Heart right ventricle (tissue), 16 donors: Measurements from ENCODE around the gene MTCP1. TPM values are rescaled to one million over a fixed set of nuclear protein-coding genes. Genes with fewer than 3 reads are reported as not detected.

Experiments
- ATAC-seq, 8 donors: fragments of 200-7000 bp; cut with Tn5 transposase; one replicate each; pipeline ENCODE4 v1.9.1; 2020; ENCODE audit warnings: mild to moderate bottlenecking in 8 of 8, moderate library complexity in 8 of 8, moderate number of reproducible peaks in 1 of 8
- DNase-seq, 2 donors: peaks; one replicate each; pipeline ENCODE4 v3.0.0-alpha.2; 2020
- H3K27ac ChIP-seq, 10 donors: fragments of 200-600 bp; sonication (generic) in 2 of 10; one replicate each; pipeline versions ENCODE4 v1.5.0 to v1.8.0; 2020 to 2022; ENCODE audit warnings: mild to moderate bottlenecking in 3 of 10
- H3K27me3 ChIP-seq, 7 donors: fragments of 200-600 bp; one replicate each; pipeline ENCODE4 v1.8.0; 2021 to 2022; ENCODE audit warnings: mild to moderate bottlenecking in 2 of 7
- H3K36me3 ChIP-seq, 9 donors: fragments of 200-600 bp; sonication (generic) in 1 of 9; one replicate each; pipeline versions ENCODE4 v1.5.0 to v1.8.0; 2020 to 2022; ENCODE audit warnings: mild to moderate bottlenecking in 2 of 9
- H3K4me1 ChIP-seq, 9 donors: fragments of 200-600 bp; sonication (generic) in 1 of 9; one replicate each; pipeline versions ENCODE4 v1.5.0 to v1.8.0; 2020 to 2022; ENCODE audit warnings: mild to moderate bottlenecking in 4 of 9
- H3K4me3 ChIP-seq, 10 donors: fragments of 200-600 bp; sonication (generic) in 2 of 10; one replicate each; pipeline versions ENCODE4 v1.5.0 to v1.8.0; 2020 to 2022; ENCODE audit warnings: mild to moderate bottlenecking in 7 of 10, moderate library complexity in 2 of 10
- H3K9me3 ChIP-seq, 11 donors: fragments of 200-600 bp in 10 of 11; sonication (generic) in 2 of 11; one replicate each; pipeline versions ENCODE4 v1.5.0 to v1.8.0; 2013 to 2022; ENCODE audit warnings: mild to moderate bottlenecking in 2 of 11, control low read depth in 1 of 11, moderate library complexity in 1 of 11
- WGBS, 2 donors: extraction: QIAGEN DNeasy Blood & Tissue Kit; methylation state at CpG; one replicate each; pipeline ENCODE4 v1.1.7; 2013; ENCODE audit warnings: inconsistent platforms in 1 of 2; 5-methylcytosine and 5-hydroxymethylcytosine counted together
- intact Hi-C, 10 donors: fragments of 100-400 bp; cut with DNase I; formaldehyde crosslinking; loops; one replicate each; pipeline versions ENCODE4 v1.11.1 to v1.14.2; 2022
- long read RNA-seq, 3 donors: library from polyadenylated mRNA; unstranded; transcript quantifications; one replicate each; pipeline ENCODE4 v2.0.0, GENCODE V29; 2020 to 2021
- polyA plus RNA-seq, 2 donors: library from polyadenylated mRNA; stranded (reverse); fragments of 200-250 nt; gene quantifications; one replicate each; pipeline ENCODE4 v1.2.3, GENCODE V29; 2013
- total RNA-seq, 10 donors: library from RNA; stranded (reverse); fragmentation: NEBNext Ultra II Directional in 3 of 10; extraction: Animal tissue kit (Norgen Biotek cat#: 25700) in 3 of 10; gene quantifications; one replicate each; pipeline versions ENCODE4 v1.2.1 to v1.2.4, GENCODE V29; 2021 to 2023
- TF ChIP-seq, protein P1 (sequence below), 9 donors: fragments of 200-600 bp; sonication (generic) in 2 of 9; IDR thresholded peaks; one replicate each; pipeline versions ENCODE4 v1.5.0 to v1.8.0; 2021 to 2022; ENCODE audit warnings: antibody characterized with exemption in 9 of 9, mild to moderate bottlenecking in 5 of 9, moderate library complexity in 1 of 9
- donor health status: Arrhythmogenic right ventricular cardiomyopathy.
- donor health status: ischemic (EF 13 %, LVEDD 7.1; RV severe dilation, severe dysfunction).
- donor health status: healthy with polysubstance abuse.
- donor health status: DM: no; HTN: yes; CAD: no.
- donor health status: DM: no; HTN: no; CAD: no.
- donor health status: ischemic (EF 25% LVEDD 6.9; RV normal size, moderate dysfunction).
- donor health status: ischemic (EF 25% LVEDD 5.7; RV mildly dilated, moderate dysfunction).
- donor health status: healthy.
- donor health status: DM: yes; HTN: yes; CAD: no.
- donor health status: Ischemic cardiomyopathy.
- donor health status: ischemic (EF 35%, LVEDD 5.7; RV mildly dilated, moderate dysfunction).
- donor health status: nonischemic (EF 11% LVEDD 7.7; RV severe dilation, severe dysfunction).
- donor health status: DM: yes; HTN: yes; CAD: no.
- donor health status: PGD.
- donor health status: ischemic (EF 29% LVEDD 5.4; RV normal size, mild dysfunction).
- donor health status: nonischemic (EF 23%, LVEDD 6.1; RV moderate dilation, normal function).

Gene MTCP1, protein sequence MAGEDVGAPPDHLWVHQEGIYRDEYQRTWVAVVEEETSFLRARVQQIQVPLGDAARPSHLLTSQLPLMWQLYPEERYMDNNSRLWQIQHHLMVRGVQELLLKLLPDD
- 10 to 100 TPM; 32.3 to 53.5 (median 48.8) TPM for total RNA-seq
- 100 to 1,000 TPM in 1 of 2 donors, 10 to 100 TPM in 1; 21.2 to 384 TPM for polyA plus RNA-seq
- long read RNA-seq, donor 1, partial matches to known transcripts, result 0 of 3 reads
- long read RNA-seq, donor 1, other reads (novel, unspliced or antisense), result 3 of 3 reads
- long read RNA-seq, donor 2, partial matches to known transcripts, result 1 of 5 reads
- long read RNA-seq, donor 2, other reads (novel, unspliced or antisense), result 4 of 5 reads
- long read RNA-seq, donor 3, result 0 reads

DNA sequence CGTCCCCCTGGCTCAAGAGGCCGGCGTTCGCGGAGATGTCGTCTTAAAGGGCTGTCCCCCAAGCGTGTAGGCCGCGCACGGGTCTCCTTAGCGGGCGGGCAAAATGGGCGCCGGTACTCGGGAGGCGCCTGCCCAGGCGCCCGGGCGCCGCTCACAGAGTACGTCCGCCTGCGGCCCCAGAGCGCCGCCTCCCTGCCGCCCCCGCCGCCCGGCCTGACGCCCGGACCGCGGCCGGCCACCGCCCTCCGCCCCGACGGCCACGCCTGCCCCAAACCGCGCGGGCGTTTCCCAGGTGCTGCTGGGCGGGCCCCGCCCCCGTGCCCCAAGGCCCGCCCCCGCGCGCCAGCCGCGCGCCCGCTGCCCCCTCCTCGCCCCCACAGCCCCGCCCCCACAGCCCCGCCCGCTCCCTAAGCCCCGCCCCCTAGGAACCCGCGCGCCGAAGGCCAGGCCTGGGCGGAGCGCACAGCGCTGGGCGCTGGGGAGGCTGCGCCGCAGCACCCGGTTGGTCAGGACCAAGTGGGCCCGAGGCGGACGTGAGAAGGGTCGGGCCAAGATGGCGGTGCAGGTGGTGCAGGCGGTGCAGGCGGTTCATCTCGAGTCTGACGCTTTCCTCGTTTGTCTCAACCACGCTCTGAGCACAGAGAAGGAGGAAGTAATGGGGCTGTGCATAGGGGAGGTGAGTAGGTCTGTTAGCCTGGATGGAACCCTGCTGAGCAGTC, at the start of gene MTCP1, which contains the start of the genes BRCC3 and CMC4:
Gene MTCP1, minus strand, starts transcription at position 162 of the 719 bp plus-strand sequence. CDS start 5,126 bp downstream, outside the sequence.
Gene BRCC3, plus strand, starts transcription at position 534 of the 719 bp plus-strand sequence. Its CDS starts 20 bp downstream, at position 554.
Gene CMC4, minus strand, starts transcription at position 162 of the 719 bp plus-strand sequence. CDS start 7,113 bp downstream, outside the sequence.
- Histone ChIP-seq H3K4me3 (peak within 1 kb of the TSS; percentile 47 to 79 (median 68)), H3K27ac (peak within 1 kb of the TSS; percentile 78 to 93 (median 90)), H3K4me1 (peaks cover 0 to 35% (median 13%) of the 10 kb centered on the region in 9 donors), H3K36me3 (peaks cover 0 to 26% (median 0%) of the 10 kb centered on the region in 9 donors), H3K9me3 (no peaks in the 10 kb centered on the region), H3K27me3 (no peaks in the 10 kb centered on the region)
- WGBS, 2 donors, result 0 to 1% methylated on average over 23 to 49 of the region's 81 CpGs
- ATAC-seq, result peak; percentile 93 to 98 (median 96)
- TF ChIP-seq, protein P1, sequence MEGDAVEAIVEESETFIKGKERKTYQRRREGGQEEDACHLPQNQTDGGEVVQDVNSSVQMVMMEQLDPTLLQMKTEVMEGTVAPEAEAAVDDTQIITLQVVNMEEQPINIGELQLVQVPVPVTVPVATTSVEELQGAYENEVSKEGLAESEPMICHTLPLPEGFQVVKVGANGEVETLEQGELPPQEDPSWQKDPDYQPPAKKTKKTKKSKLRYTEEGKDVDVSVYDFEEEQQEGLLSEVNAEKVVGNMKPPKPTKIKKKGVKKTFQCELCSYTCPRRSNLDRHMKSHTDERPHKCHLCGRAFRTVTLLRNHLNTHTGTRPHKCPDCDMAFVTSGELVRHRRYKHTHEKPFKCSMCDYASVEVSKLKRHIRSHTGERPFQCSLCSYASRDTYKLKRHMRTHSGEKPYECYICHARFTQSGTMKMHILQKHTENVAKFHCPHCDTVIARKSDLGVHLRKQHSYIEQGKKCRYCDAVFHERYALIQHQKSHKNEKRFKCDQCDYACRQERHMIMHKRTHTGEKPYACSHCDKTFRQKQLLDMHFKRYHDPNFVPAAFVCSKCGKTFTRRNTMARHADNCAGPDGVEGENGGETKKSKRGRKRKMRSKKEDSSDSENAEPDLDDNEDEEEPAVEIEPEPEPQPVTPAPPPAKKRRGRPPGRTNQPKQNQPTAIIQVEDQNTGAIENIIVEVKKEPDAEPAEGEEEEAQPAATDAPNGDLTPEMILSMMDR (IDR thresholded peaks at IDR 0.05), result no peak
- peak; percentile 70 to 84 for DNase-seq
- intact Hi-C loops, result loop anchor here in 2 of 10 donors (5.0 to 10.0 kb wide), 2 partner anchors 44 to 144 kb away; partner anchors contain the start of genes FUNDC2 (in 1 of the 2) and VBP1 (in 1 of the 2)

DNA sequence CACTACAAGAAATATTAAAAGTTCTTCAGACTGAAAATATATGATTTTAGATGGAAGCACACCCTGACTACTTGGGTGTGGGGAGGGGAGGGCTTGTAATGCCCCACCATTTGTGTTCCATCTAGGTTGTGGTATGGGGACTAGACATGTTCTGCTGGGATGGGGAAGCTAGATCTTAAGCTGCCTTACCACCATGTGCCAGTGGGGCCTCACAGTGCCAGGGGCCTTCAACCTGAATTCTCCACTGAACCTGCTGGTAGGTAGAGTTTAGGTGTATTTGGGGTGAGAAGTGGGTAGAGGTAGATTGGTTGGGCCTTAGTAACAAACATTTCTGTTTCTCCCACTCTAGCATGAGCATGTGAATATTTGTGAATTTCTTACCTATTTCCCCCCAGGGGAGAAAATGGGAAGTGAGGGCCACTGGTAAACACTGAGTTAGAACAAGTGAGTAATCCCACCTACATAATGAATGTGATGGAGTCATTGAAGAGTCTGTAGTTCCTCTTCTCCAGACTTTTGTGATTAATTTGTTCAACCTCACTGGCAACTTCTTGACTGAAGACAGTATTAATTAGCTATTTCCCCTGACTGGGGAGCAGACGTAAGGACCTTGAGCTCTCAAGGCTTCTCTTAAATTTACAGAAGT, 44.4 kb upstream of the MTCP1 start:
- DNase-seq (no peak), ATAC-seq (no peak)
- intact Hi-C loops, result no loop called here
- WGBS, 2 donors, result 89 to 100% methylated on average over 1 of the region's 1 CpG
- Histone ChIP-seq H3K27me3 (no peaks in the 10 kb centered on the region), H3K36me3 (peaks cover 0 to 32% (median 0%) of the 10 kb centered on the region in 9 donors), H3K9me3 (no peaks in the 10 kb centered on the region), H3K4me3 (no peak overlapping the region), H3K27ac (no peak overlapping the region), H3K4me1 (no peaks in the 10 kb centered on the region)
- TF ChIP-seq, protein P1 (IDR thresholded peaks at IDR 0.05), result no peak

DNA sequence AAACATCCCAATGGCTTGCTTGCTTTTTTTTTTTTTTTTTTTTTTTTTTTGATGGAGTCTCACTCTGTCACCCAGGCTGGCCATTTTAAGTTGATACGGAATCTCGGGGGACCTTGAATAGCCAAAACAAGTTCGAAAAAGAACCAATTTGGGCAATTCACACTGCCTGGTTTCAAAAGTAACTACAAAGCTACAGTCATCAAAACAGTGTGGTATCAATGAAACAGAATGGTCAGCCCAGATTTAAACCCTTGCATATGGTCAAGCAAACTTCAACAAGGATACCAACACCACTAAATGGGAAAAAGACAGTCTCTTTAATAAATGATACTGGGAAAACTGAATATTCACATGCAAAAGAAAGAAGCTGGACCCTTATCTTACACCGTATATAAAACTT, 42.2 kb upstream of the MTCP1 start:
- intact Hi-C loops, result no loop called here
- H3K4me1 ChIP-seq, result no peaks in the 10 kb centered on the region
- peaks cover 0 to 29% (median 0%) of the 10 kb centered on the region in 9 donors for H3K36me3 ChIP-seq
- ATAC-seq (no peak), DNase-seq (no peak)
- H3K27ac ChIP-seq, result no peak overlapping the region
- H3K9me3 ChIP-seq, result no peaks in the 10 kb centered on the region
- 94% methylated on average over 4 of the region's 4 CpGs for WGBS, 2 donors
- no peaks in the 10 kb centered on the region for H3K27me3 ChIP-seq
- TF ChIP-seq, protein P1 (IDR thresholded peaks at IDR 0.05), result no peak
- no peak overlapping the region for H3K4me3 ChIP-seq

DNA sequence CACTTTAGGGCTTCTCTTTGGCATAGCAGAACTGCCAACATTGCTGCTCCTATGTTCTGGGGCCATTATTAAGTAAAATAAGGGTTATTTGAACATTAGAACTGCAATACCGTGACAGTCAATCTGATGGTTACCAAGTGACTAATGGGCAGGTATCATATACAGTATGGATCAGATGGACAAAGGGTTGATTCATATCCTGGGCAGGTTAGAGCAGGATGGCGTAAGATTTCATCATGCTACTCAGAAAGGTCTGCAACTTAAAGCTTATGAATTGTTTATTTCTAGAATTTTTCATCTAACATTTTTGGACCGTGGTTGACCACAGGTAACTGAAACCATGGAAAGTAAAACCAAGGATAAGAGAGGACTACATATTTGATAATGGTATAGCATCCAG, 41.2 kb upstream of the MTCP1 start:
- WGBS, 2 donors, result 99 to 100% methylated on average over 3 of the region's 3 CpGs
- no peaks in the 10 kb centered on the region for H3K27me3 ChIP-seq
- no peak overlapping the region for H3K27ac ChIP-seq
- intact Hi-C loops, result no loop called here
- H3K4me3 ChIP-seq, result no peak overlapping the region
- TF ChIP-seq, protein P1 (IDR thresholded peaks at IDR 0.05), result no peak
- no peaks in the 10 kb centered on the region for H3K4me1 ChIP-seq
- ATAC-seq, result no peak
- peaks cover 0 to 32% (median 0%) of the 10 kb centered on the region in 9 donors for H3K36me3 ChIP-seq
- H3K9me3 ChIP-seq, result no peaks in the 10 kb centered on the region
- DNase-seq, result no peak
